ENCODE results near the gene MYOM1.

DNA sequence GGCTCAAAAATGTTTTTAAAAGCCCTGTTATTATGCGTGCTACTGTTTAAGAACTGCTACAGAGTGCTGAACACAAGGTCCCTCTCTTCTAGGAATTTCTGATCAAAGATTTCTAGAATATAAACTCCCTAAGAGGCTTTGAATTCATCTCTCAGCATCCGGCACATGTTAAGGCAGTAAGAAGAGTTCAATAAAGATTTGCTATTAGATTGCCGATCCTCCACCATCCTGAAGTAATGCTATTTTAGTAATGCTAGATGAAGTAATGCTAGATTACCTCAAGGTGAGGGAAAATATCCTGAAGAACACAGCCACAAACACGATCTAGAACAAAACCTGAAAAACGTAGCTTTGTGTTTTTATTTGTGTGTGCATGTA, 41.2 kb upstream of the MYOM1 start:
- TF ChIP-seq, protein P1, sequence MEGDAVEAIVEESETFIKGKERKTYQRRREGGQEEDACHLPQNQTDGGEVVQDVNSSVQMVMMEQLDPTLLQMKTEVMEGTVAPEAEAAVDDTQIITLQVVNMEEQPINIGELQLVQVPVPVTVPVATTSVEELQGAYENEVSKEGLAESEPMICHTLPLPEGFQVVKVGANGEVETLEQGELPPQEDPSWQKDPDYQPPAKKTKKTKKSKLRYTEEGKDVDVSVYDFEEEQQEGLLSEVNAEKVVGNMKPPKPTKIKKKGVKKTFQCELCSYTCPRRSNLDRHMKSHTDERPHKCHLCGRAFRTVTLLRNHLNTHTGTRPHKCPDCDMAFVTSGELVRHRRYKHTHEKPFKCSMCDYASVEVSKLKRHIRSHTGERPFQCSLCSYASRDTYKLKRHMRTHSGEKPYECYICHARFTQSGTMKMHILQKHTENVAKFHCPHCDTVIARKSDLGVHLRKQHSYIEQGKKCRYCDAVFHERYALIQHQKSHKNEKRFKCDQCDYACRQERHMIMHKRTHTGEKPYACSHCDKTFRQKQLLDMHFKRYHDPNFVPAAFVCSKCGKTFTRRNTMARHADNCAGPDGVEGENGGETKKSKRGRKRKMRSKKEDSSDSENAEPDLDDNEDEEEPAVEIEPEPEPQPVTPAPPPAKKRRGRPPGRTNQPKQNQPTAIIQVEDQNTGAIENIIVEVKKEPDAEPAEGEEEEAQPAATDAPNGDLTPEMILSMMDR (IDR thresholded peaks at IDR 0.05): no peak
- no peak for TF ChIP-seq POLR2A (IDR thresholded peaks at IDR 0.05)
- no peak for TF ChIP-seq POLR2AphosphoS5 (IDR thresholded peaks at IDR 0.05)
